ENCODE measurements around the gene MAOB.

MAOB gene

DNA sequence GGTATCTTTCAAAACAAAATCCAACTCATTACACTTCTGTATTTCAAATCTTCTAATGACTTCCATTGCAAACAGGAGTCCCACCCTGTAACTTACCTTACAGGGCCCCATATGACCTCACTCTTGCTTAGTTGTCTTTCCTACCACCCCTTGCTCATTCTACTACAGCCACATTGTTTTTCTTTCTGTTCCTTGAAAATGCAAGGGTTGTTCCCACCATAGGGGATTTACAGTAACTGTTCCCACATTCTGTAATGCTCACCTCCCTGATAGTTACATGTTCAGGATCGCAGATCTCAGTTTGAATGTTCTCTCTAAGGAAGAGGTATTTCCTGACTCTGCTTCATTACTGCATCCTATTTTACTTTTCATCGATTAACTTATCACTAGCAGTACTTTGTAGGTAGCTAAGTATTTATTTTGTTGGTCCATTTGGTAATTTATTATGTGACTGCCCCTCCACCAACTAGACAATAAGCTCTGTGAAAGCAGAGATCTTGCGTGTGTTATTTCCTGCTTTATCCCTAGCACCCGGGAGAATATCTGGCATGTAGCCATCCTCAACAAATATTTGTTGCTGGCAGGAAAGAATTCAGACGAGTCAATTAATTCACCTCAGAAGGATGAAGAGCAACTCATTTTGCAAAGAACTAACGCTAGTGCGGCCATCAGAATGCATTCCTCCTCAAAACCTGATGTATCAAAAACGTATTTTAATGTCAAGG lies 21.4 kb downstream of the MAOB start:
- no peak for DNase-seq (ENCODE audit: low read depth)

DNA sequence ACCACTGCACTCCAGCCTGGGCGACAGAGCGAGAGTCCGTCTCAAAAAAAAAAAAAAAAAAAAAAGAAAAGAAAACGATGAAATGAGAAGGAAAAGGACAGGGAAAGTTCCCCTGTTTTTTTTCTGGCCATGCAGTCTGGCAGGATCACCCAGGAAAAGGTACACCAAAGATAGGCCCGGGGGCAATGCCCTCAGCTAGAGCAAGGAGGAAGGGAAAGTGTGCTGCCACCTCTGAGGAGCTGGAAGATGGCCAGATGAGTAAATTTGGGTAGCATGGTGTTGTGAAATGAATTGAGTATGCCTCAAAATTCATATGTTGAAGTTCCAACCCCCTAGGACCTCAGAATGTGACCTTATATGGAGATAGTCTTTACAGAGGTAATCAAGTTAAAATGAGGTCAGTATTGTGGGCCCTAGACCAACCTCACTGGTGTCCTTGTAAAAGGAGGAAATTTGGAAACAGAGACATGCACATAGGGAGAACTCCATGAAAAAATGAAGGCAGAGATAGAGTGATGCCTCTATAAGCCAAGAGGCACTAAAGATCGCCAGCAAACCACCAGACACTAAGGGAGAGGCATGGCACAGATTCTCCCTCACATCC lies 28.9 kb downstream of the MAOB start:
- no peak for DNase-seq (ENCODE audit: low read depth)

- DNase-seq (ENCODE audit: low read depth), result no peak
Measured at GRCh38 chrX:43850629-43851028, 31.6 kb downstream of the MAOB start.

GRCh38 chrX:43849173-43849572 lies 33.1 kb downstream of the MAOB start:
- no peak for DNase-seq (ENCODE audit: low read depth)

DNA sequence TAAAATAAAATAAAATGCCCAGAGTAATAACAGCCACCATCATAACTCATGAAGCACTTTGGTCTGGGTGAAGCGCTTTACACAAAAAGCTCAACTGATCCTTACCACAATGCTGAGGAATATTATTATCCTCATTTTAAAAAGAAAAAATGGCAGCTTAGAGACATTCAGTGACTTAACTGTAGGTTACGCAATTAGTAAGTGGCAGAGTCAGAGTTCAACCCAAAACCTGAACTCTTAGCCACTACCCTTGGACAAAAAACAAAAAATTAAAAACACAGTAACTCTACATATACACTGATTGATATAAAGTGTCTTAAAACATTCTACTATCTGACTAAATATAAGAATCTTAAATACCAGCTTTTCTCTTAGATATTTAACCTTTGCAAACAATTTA lies 34.9 kb downstream of the MAOB start:
- DNase-seq (ENCODE audit: low read depth), result no peak

DNA sequence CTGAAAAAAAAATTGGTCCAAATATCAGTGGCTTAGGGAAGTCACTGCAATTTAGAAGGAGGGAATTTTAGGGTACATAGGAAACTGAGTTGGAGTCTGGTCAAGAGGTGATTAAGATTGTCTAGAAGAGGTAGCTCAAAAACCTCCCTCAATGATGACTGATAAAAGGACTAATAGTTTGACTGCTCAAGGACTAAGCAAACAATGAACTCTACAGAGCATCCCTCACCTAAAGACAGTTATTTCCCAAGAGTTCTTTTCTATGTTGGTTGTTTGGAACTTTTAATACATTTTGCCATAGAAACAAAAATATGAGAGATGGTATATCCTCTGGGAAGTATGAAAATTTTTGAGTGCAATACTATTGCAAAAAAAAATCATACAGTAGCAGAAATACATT lies 35.7 kb downstream of the MAOB start:
- DNase-seq (ENCODE audit: low read depth), result no peak

GRCh38 chrX:43845776-43846175 lies 36.5 kb downstream of the MAOB start:
- no peak for DNase-seq (ENCODE audit: low read depth)

- DNase-seq (ENCODE audit: low read depth), result no peak
Measured at GRCh38 chrX:43840265-43840664, 42.0 kb downstream of the MAOB start.

DNA sequence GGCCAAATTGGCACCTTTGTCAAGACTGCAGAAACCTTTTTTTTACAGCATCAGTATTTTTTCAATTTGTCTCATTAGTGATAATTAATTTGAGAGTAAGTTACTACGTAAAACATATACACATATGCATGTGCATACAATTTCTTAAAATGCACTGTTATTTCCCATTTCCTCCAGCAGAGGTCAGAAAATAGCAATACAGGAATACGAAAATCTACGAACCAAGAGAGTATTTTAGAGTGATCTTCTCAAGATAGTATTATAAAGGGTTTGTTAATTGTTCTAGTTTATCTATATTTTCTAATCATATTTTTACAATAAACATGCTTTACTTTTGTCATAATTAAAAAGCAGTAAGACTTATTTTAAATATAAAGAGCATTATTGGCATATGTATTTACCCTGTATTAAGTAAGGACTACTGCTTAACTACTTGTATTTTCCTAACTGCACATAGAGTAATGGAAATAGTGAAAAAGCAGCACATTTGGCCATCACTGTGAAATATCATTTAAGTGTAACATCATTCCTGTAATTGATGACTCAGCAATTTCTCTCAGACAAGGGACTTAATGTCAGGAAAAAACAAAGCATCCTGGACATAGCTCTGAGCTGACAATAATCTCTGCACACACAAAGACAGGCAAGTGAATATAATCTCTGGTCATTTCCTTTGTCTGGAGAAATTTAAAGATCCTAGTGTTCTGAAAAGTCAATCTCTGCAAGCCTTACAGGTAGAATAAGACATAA lies 45.6 kb downstream of the MAOB start:
- no peak for DNase-seq (ENCODE audit: low read depth)

DNA sequence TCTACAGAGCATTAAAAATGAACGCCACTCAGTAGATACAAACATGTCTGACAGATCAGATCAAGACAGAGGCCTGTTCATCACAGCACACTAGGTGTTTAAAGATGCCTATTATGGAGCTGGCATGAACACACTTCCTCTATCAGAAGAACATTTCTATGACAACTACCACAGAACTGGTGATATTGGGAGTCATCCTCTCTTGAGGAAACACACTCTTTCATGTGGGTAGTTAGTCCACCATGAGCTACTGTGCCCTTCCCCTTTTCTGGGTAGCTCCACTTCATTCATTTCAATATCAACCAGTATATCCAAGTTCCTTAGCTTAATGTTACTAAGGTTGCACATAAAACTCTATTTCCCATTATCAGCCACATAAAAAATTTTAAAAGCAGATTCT lies 46.7 kb downstream of the MAOB start:
- DNase-seq (ENCODE audit: low read depth), result no peak

GRCh38 chrX:43827791-43828190 lies 54.5 kb downstream of the MAOB start:
- DNase-seq (ENCODE audit: low read depth), result no peak

DNA sequence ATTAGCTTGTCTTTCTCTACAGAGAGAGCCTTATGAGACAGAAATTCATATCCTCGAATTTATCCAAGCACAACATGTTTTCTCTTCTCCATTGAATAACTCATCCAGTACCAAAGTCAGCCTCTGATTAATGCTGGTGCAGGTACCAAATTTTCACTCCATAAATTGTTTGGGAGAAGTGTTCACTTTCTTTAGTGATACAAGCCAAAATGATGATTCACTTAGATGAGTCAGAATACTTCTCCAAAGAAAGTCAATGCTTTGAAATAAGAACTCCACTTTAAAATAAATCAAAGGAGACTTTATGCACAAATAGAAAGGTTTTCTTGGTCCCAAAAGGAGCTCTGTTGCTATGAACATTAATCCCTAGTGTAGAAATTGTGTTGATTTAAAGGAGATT lies 60.2 kb downstream of the MAOB start:
- DNase-seq (ENCODE audit: low read depth), result no peak

- DNase-seq (ENCODE audit: low read depth), result no peak
Measured at GRCh38 chrX:43817444-43817843, 64.8 kb downstream of the MAOB start.

- DNase-seq (ENCODE audit: low read depth), result no peak
Measured at GRCh38 chrX:43815209-43815608, 67.0 kb downstream of the MAOB start.

- DNase-seq (ENCODE audit: low read depth), result no peak
Measured at GRCh38 chrX:43813898-43814297, 68.4 kb downstream of the MAOB start.

- no peak for DNase-seq (ENCODE audit: low read depth)
Measured at GRCh38 chrX:43813319-43813718, 68.9 kb downstream of the MAOB start.

- DNase-seq (ENCODE audit: low read depth), result no peak
Measured at GRCh38 chrX:43809463-43809862, 72.8 kb downstream of the MAOB start.

DNA sequence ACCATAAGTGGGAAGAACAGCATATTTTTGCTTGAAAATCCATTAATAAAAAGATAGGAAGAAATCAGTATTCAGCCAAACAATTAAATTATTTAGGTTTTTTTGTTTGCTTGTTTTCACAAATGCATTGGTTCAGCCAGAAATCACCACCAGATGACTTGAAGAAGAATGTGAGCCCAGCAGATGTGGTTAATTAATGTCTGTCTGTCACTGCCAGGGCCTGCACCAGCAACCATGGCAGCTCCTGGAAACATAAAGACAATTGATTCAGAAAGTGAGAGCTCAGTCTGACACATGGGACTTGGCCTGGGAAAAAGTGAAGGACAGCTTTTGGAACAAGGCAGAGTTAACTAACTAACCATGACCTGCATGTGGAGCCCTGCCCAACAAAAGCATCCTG lies 74.0 kb downstream of the MAOB start:
- DNase-seq (ENCODE audit: low read depth), result no peak

DNA sequence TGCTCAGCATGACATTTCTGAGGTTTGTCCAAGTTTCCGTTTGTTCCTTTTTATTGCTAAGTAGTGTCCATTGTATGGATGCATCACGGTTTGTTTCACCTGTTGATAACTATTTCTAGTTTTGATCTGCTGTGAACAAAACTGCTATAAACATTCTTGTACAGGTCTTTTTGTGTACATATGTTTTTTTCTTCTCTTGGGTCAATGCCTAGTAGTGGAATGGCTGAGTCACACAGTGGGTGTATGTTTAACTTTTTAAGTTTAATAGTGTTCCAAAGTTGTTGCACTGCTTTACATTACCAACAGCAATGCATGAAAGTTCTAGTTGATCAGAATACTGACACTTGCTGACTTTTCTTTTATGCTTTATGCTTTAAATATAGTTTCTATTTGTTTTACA lies 76.7 kb downstream of the MAOB start:
- DNase-seq (ENCODE audit: low read depth), result no peak

GRCh38 chrX:43804021-43804420 lies 78.2 kb downstream of the MAOB start:
- DNase-seq (ENCODE audit: low read depth), result no peak

DNA sequence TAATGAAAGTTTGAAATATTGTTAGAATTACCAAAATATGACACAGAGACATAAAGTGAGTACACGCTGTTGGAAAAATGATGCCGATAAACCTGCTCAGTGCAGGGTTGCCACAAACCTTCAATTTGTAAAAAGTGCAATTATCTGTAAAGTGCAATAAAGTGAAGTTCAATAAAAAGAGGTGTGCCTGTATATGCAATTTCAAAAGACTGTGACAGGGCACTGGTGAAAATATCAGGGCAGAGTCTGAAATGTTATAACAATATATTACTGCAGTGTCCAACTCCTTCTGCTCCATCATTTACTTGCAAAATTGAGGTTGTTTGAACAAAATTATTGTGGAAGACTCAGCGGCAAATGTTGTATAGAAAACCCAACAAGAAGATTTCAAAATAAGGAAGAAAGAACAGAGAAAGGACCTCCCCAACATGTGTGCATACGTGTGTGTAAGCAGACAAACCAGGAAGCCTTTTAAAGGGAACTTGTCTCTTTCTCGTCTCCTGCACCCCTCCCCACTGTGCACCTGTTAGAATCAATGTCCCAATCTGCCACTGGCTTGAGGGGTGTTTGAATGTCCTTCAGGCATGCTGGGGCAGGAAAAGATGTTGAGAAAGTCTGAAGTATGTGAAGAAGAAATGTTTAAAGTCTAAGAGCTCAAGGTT lies 96.2 kb downstream of the MAOB start:
- no peak for DNase-seq (ENCODE audit: low read depth)

- DNase-seq (ENCODE audit: low read depth), result no peak
Measured at GRCh38 chrX:43758044-43758443, 124.2 kb downstream of the MAOB start.

- no peak for DNase-seq (ENCODE audit: low read depth)
Measured at GRCh38 chrX:43756076-43756475, 126.2 kb downstream of the MAOB start.
